Measurements from ENCODE around the gene PIK3R6.

GRCh38 chr17:8755590-8756255 is 111.8 kb downstream of the PIK3R6 start:
- TF ChIP-seq EP300 (IDR thresholded peaks at IDR 0.05) (no peak), CTCF (IDR thresholded peaks at IDR 0.05) (no peak), POLR2AphosphoS5 (IDR thresholded peaks at IDR 0.05) (no peak), POLR2A (IDR thresholded peaks at IDR 0.05) (no peak)

All from gastroesophageal sphincter (tissue), 3 donors.